Measurements from ENCODE around the gene COL6A3.

Gene COL6A3, protein sequence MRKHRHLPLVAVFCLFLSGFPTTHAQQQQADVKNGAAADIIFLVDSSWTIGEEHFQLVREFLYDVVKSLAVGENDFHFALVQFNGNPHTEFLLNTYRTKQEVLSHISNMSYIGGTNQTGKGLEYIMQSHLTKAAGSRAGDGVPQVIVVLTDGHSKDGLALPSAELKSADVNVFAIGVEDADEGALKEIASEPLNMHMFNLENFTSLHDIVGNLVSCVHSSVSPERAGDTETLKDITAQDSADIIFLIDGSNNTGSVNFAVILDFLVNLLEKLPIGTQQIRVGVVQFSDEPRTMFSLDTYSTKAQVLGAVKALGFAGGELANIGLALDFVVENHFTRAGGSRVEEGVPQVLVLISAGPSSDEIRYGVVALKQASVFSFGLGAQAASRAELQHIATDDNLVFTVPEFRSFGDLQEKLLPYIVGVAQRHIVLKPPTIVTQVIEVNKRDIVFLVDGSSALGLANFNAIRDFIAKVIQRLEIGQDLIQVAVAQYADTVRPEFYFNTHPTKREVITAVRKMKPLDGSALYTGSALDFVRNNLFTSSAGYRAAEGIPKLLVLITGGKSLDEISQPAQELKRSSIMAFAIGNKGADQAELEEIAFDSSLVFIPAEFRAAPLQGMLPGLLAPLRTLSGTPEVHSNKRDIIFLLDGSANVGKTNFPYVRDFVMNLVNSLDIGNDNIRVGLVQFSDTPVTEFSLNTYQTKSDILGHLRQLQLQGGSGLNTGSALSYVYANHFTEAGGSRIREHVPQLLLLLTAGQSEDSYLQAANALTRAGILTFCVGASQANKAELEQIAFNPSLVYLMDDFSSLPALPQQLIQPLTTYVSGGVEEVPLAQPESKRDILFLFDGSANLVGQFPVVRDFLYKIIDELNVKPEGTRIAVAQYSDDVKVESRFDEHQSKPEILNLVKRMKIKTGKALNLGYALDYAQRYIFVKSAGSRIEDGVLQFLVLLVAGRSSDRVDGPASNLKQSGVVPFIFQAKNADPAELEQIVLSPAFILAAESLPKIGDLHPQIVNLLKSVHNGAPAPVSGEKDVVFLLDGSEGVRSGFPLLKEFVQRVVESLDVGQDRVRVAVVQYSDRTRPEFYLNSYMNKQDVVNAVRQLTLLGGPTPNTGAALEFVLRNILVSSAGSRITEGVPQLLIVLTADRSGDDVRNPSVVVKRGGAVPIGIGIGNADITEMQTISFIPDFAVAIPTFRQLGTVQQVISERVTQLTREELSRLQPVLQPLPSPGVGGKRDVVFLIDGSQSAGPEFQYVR (N-terminal part only)

DNA sequence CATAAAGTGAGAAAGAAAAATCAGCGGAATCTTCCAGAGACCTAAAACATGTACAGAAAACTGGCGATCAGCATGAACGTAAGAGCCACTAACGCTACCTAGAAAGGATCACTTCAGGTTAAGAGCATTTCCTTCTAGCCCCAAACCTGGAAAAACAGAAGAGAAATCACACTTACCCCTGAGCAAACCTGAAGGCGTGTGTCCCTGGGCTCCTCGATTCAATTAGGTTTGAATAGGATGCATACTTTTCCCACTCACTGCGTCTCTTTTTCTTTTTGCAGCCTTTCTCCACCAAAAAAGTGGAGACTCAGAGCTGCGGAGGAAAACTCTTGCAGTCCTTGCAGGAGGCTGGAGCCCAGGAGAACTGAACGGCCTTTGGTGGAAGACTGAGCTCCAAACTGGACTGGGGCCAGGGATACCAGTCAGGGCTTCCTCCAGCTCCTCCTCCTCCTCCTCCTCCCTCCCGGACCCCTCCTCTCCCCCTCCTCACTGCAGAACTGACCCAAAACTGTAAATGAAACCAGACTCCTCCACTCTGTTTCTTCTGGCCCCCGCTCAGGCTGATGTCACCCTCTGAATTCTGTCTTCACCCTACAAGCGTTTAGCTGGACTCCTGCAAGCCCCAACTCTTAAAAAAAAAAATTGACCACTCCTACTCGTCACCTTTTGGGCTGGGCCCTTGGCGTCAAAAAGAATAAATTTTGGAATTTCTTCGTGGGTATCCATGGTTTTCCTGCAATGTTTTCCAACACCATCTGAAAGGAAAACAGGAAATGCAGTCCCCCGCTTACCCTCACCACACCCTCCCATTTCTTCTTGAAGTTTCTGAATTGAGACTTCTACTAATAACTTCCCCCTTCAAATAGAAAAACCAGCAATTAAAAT lies at the start of gene COL6A3:
Gene COL6A3 (minus strand): TSS at position 388 of the 885 bp plus-strand sequence. CDS start 17,347 bp downstream, outside the sequence.
- DNase-seq, result no peak

DNA sequence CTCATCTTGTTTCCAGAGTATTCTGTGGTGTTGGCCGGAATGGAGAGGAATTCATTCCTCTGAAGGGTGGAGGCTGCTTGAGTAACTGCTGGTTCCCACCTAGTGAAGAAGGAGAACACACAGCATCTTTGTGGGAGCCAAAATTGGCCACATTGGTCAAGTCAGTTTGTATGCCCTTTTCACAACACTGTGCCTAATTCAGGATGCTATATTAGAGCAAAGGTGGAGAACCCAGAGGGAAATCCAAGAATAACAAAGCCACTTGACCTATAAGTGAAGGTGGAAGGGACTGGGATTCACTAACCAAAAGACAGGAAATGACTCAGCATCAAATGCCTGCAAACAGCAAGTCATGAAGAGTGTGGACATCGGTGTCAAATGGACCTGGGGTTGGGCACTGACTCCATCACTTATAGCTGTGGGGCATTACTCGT lies 45.8 kb upstream of the COL6A3 start:
- no peak for DNase-seq

DNA sequence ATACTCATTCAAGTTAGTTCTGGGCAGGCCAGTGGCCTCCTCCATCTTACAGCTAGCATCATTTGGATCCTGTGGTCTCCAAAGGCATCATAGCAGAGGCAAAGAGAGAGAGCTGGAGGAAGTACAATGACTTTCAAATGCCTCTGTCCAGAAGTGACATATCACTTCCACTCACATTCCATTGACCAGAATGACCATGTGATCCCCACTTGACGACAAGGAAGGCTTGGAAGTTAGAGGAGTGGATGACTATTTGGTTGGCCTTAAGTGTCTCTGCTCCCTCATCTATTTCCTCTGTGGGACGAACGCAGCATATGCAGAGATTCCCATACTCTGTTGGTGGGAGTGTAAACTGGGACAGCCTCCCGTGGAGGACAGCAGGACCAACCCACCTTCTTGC lies 45.3 kb upstream of the COL6A3 start:
- DNase-seq, result no peak

DNA sequence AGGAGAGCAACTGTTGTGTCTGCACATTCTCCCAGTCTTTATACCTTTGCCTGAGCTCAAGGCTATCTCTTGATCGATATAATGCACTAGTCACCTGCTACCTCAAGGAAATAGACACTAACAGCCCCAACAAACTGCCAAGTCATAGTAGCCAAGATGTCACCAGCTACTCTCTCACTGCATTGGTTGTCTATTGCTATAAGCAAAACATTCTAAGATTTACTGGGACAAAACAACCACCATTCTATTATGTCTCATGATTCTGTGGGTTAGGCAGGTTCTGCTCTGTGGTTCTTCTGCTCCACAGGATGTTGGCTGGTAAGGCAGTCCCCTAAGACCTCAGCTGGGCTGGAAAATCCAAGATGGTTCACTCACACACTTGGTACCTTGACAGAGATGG lies 44.6 kb upstream of the COL6A3 start:
- no peak for DNase-seq

DNA sequence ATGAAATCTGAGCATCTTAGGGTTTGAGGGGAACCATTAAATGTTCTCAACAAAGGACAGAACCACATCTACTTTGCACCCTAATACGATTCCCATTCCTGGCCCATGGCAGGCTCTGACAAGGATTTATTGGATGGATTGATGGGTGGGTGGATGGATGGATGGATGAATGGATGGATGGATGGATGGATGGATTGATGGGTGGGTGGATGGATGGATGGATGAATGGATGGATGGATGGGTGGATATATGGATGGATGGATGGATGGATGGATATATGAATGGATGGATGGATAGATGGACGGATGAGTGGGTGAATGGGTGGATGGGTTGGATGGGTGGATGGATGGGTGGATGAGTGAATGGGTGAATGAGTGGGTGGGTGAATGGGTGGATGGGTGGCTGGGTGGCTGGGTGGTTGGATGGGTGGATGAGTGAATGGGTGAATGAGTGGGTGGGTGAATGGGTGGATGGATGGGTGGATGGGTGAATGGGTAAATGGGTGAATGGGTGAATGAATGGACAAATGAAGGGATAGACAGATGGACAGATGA lies 43.5 kb upstream of the COL6A3 start:
- no peak for DNase-seq

DNA sequence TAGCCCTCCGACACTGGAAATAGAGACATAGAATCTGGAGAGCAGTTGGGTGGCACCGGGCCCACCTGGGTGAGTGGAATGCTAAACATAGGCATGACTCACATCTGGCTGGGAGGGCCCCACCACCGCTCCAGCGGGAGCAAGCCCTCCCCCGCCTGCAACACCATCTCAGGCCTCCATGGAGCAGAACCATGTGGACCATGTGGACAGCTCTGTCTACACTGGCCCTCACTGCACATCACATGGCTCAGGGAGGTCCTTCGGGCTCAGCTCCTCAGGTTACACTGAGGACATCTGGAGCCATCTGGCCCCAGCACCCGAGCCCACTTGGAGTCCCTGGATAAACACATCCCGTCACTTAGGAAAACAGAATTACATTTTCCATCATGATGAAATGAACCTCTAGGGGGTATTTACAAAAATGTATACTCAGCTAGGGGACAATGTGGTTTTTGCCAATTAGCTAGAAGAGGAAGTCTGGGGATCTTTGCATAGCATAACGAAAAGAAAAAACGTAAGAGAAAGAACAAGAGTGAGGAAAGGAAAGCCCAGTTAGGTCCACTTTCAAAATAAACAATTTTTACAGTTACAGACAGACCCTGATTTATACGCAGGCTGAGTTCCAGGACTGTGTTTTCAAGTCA lies 42.4 kb upstream of the COL6A3 start:
- DNase-seq, result no peak

DNA sequence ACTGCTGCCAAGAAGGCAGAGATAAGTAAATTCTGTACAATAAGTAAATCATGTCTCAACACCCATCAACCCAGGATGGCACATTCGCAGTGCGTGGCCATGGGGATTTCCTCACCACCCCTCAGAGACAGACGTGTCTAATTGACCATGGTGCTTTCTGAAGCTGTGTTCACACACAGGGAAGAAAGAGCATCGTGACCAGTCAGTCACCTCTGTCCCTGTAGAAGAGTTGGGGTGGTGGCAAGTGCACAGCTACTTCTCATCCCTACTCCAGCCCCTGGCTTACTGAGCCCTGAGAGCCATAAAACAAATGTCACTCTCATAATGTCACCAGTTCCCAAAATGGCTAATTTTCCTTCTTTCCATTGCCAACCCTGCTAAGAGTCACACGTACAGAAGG lies 41.8 kb upstream of the COL6A3 start:
- DNase-seq, result no peak

DNA sequence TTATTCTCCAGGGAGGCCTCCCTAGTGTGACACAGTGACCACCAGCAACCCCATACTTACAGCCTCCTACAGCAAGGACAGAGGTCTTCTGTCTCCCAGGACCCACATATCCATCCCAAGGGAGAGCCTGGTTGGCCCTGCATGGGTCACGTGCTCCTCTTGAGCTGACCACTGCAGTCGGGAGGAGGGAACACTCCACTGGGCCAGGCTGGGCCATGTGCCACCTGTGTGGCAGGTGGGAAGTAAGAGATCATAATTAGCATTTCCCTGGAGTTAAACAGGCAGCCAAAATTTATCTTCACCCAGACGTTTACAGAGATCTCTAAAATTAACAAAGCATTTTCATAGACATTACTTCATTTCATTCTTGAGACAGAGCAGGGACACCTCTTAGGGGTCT lies 39.7 kb upstream of the COL6A3 start:
- DNase-seq, result no peak

DNA sequence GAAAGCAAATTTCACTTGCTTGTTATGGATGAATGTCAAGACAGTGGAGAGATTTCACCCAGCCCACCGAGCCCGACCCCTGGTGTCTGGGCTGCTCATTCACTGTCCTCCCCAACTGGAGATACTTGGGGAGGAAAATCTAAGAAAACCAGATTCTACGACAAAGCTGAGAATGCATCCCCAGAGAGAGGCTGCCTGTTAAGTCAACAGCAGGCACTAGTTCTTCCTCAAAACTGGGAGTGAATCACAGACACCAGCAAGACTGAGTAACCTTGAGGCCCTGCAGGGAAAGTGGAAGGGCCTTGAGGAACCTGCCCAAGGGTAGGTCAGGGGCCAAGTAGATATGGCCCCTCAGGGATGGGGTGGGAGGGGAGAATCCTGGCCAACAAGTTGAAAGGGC lies 38.9 kb upstream of the COL6A3 start:
- DNase-seq, result no peak

DNA sequence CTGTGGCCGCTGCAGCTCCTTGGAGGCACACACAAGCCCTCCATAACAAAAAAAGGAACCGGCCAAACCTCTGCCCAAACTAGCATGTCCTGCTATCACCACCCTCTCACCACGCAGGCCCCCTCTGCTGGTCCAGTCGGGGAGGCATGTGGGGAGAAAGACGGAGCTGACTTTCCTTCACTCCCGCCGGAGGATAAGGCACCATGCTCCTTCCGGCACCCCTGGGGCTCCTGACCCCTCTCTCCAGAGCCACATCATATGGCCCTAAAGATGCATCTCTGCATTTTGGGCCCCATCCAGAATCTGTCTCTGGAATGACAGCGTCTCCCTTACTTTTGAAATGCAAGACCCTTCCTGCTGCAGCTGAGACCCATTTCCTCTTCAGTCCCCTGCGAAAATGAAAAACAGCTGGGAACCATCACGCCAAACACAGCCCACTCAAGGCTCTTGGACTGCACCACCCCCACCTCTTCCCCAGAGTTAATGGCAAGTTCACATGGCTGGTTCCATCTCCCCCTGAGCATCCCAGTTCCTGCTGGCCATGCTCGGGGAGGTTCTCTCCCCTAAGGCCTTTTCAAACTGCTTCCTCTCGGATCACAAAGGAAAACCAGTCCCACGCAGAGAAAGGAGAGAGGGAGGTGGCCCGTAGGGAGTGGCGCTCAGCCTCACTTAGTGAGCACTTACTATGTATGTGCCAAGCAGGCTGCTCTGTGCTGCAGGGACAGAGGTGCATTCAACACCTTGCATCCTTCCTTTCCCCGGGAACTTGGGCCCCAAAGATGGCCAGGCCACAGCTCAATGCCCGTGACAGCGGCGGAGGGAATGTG lies 37.9 kb upstream of the COL6A3 start:
- DNase-seq, result no peak

DNA sequence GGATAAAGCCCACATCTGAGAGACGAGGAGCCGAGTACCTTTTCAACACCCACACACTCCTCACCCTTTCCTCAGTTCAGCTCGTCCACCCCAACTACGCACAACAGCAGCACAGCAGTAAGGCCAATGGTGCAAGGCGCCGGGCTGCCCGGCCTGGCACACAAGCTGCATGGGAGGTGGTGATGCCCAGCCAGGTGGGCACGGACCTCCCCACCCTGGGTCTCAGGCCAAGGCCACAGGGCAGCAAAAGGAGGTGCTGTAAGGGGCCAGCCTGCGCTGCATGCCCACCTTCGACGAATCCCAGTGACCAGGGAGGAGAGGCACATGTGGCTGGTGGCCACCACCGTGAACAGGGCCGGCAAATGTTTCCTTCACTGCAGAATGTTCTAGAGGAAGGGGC lies 36.6 kb upstream of the COL6A3 start:
- DNase-seq, result no peak

DNA sequence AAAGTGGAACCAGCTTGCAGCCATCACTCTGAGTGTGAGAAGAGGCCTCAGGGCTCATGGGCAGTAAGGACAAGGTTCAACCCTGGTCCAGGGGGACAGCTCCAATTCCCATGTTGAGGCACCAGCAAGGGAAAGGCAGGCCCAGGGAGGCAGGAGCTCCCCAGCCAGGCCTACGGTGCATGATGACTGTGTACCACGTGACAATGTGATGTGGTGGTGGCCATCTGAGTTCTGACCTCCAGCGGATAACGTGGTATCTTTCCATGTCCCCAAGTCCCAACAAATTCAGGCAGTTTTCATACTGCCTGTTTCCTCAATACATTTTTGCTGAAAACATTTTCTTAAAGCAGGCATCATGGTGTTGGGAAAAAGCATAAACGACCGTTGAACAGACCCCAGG lies 36.1 kb upstream of the COL6A3 start:
- DNase-seq, result no peak

DNA sequence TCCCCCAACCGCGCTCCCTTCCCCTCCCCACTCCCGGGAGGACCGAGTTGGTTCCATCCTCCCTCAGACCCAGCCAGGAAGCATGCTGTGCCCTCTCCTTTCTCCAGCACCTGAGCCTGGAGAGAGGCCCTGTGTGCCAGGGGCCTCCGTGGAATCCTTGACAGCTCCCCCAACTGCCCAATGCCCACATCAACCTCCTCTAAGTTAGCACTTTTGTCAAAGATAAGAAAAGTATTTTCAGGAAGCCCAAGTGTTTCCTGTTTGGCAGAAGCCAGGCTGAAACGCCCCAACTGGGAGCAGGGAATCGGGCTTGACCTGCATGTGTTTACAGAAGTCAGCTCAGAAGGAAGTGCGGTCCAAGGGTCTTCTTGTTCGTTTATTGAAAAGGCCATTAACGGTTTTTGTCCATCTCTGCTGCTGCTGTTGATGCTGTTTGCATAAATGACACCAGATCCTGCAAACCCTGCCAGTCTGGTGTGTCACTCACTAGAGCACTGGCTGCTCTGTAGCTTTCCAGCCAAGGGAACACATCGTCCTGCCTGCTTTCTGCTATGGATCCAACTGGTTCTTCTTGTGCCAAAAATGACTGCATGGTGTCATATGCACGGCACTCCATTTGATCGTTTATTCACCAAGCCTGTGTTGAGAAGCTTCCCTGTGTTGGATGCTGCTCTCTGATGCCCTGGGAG lies 35.4 kb upstream of the COL6A3 start:
- no peak for DNase-seq

DNA sequence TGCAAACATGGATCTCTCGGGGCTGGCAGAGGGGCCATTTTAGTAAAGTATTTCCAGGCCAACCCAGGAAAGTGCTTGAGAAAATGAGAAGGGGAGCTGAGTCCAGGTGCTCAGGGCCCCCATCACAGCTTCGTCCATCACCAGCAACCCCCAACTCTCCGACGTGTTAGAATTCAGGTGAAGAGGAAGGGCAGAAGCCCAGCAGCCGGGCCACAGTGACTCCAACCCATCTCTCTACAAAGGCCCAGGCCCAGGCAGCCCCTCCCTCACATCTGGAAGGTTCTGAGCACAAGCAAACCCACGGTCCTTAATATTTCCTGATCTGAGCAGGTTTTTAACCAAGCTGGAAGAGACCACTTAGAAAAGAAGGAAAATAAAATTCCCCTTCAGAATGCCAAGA lies 34.7 kb upstream of the COL6A3 start:
- DNase-seq, result no peak

DNA sequence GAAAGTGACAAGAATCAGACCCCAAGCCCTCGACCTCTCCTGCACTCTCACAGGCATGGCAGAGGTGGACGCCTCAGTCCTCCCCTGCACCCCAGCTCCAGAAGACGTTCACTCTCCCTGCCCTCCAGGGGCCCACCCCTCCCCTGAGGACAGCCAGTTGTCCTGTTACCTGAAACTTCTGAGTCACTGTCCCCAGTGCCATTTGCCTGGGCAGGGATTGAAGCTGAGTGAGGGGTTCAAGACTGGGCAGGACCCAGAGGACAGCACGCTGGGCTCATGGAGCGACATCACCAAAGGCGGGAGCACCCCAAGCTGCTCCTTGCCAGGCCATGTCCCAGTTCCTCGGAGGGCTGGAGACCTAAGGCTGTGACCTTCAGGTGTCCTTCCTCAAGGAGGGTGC lies 34.2 kb upstream of the COL6A3 start:
- DNase-seq, result no peak

DNA sequence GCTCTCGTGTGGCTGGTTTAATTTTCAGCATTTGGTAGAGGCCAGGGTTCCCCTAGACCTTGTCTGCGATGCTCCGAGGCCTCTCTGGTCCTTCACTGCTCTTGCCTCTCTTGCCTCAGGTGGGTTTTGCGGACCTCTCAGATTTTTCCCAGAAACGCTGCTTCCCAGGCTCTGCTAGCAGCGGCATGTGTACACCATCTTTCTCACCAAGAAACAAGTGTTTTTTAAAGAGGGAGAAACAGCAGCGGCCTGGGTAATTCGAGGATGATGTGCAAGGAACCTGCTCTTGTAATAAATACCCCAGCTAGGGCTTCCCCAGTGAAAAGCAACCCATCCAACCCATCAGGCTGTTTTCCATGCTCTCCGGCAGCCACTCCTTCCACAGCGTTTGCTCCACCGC lies 33.5 kb upstream of the COL6A3 start:
- no peak for DNase-seq

DNA sequence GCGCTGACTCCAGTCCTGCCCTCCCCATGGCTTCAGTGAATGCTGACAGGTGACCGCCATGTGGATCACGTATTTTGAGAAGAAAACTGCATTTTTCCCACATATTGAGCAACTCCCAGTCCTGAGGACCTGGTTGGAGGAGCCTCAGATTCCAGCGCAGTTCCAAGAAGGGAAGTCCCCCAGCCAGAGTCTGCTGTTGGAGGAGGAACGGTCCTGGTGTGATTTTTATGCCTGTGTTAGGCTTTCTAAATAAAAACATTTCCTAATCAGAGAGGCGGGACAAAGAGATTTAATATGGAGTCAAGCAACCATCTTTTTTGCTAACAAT lies 32.3 kb upstream of the COL6A3 start:
- no peak for DNase-seq

DNA sequence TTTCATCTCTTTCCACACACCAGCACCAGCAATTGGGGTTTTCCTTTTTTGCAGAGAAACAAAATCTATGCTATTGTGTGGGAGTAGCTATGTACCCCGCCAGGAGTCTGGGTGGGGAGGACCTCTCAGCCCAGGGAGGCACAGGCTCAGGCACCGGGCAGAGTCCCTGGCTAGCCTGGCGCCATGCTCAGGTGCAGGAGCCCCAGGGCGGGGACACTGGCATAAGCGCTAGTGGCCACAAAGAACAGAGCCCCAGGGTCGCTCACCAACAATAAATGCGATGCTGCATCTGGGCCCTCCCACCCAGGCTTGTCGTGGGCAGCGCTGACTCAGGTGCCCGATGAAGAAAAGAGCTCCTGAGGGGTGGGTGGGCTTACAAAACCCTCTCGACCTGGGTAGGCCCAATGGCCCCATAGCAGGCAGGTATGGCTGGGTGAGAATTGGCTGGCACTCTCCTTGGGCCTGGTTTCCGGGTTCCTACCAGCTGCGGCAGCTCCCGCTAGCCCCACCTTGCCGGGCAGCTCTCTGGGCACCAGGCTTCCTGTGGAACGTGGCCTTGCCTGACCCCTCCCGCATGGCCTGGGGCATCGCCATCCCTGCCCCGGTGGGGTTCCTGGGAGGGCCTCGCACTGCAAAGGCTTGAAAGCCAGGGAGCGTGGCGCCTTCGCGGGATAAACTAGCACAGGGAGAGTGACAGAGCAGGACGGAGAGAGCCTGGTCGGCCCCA lies 31.8 kb upstream of the COL6A3 start:
- no peak for DNase-seq

DNA sequence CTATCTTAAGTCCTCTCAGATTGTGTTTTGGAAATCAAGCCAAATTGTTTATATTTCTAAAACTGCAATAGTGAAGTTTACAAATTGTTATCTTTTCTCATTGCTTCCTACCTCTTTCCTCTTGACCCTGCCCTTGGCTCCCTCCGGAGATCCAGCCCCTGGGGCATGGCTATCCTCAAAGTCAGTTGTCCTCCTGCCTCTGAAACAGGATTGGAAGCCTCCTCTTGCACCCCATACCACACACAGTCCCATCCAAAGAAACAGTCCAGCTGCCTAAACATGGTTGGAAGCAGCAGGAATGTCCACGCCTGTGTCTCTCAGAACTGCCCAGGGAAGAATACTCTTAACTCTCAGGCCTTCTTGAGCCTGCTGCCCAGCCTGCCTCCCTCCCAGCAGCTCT lies 30.1 kb upstream of the COL6A3 start:
- DNase-seq, result no peak

Measured in activated CD8-positive, alpha-beta memory T cell treated with anti-CD3 and anti-CD28 coated beads for 24 hours (primary cell).